GM21423 (cell line): Measurements from ENCODE around the gene BBS9.
"Not testable (repeated sequence)": the region's sequence is repeated elsewhere in the genome, so short reads cannot be mapped to it uniquely, and the experiment has no call there.

Experiments
- ATAC-seq: cut with Tn5 transposase; IDR thresholded peaks from one replicate; pipeline ENCODE4 v1.9.1; 2021; ENCODE audit warnings: mild to moderate bottlenecking, moderate library complexity; ENCODE audit not compliant: unreplicated experiment

The BBS9 gene

GRCh38 chr7:33128990-33129805 is at the start of gene BBS9:
Gene BBS9, plus strand, starts transcription at chr7:33129564. Its CDS starts 16,689 bp downstream, at chr7:33146253.
- peak; percentile 100 for ATAC-seq

DNA sequence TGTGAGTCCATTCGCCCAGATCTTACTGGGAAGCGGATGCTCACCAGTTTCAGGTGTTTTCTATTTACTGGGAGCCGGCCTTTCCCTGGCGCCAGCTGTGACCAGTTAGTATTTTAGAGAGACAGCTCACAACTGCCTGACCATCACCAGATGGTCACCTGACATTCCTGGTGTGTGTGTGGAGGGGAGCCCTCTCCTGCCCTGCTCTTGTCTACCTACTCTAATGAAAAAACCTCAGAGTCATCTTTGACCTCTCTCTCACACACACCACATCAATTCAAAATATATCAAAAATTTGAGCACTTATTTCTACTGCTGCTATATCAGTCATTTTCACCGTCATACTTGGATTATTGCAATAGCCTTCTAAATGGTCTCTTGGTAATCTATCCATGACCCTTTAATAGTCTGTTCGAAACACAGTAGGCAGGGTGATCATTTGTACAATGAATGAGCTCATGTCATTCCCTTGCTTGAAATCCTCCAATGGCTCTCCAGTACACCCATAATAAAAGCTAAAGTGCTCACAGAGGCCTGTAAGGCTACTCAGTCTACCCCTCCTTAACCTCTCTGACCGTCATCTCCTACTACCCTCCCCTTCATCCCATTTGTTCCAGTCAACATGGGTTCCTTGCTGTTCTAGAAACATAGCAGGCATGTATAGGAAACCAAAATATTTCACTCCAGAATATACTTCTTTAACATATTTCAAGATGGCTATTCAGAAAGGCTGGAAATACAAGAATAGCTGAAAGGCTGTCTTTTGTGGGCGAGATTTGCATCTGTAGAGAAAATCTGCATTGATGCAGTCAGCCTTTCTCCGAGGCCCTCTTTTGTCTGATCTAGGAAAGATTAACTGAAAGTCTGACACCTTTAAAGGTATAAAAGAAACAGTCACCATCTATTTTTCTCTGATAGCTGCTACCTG is 49.3 kb upstream of the BBS9 start:
- ATAC-seq: no peak

- no peak for ATAC-seq
These were observed 42.0 kb upstream of the BBS9 start for GRCh38 chr7:33087356-33087755.

- no peak for ATAC-seq
These were observed 41.5 kb upstream of the BBS9 start for GRCh38 chr7:33087858-33088257.

GRCh38 chr7:33089142-33089541 is 40.2 kb upstream of the BBS9 start:
- ATAC-seq: no peak

- no peak for ATAC-seq
These were observed 38.2 kb upstream of the BBS9 start for GRCh38 chr7:33091111-33091531.

DNA sequence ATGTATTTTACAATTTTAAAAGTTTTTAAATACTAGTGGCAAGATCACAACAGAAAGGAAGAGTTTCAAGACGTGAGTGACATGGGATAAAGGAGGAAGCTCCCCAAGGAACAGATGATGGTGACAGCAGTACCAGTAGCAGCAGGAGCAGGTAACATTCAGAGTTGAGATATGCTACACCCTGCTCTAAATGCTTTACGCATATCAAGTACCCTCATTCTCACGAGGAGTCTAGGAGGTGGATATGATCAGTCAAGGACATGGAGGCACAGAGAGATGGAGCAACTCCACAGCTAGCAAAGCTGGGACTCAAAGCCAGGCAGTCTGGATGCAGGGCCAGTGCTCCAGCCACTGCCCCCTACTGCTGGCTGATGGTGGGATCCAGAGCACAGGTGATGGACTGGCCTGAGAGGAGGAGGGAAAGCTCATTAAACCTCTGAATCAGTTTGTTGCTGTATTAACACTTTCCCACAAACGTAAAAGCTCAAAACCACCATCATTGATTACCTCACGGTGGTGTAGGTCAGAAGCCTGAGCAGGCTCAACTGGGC is 37.6 kb upstream of the BBS9 start:
- no peak for ATAC-seq

GRCh38 chr7:33093266-33093665 is 36.1 kb upstream of the BBS9 start:
- ATAC-seq: no peak

DNA sequence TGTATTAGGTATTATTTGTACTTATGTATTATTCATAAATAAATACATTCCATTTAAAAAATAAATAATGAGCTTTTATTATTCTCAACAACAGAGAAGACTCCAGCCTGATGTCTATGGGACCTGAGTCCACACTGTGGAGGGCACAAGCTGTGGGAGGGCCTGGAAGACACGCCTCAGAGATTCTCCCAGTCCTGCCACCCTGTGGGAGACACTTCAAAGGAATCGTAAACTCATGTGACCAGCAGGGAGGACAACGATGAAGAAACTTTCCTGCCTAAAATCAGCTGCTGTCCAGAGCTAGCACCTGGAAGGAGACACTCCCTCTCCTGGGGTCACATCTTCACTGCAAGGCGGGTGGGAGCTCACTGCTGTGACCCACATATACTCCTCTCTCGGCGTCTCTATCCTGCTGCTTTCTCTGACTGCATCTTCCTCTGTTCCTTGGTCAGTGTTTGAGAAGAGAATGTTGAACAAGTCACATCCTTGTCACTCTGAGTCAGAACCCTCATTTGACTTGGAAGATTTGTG is 34.6 kb upstream of the BBS9 start:
- ATAC-seq: not testable (repeated sequence)

- no peak for ATAC-seq
These were observed 30.0 kb upstream of the BBS9 start for GRCh38 chr7:33099154-33099940.

DNA sequence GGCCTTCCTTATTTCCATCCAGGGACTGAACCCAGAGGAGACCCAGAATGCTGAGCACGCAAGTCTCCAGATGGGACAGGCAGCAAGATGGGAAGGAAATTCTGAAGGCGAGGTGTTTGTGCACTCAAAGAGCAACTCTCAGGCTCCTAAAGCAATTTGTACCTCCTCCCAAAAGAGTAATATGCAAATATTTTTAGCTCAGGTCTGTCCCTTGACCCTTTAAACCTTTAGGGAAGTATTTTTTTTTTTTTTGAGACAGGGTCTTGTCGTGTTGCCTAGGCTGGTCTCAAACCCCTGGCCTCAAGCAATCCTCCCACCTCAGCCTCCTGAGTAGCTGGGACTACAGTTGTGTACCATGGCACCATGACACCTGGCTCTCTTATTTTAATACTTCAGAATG is 28.6 kb upstream of the BBS9 start:
- no peak for ATAC-seq

GRCh38 chr7:33101906-33102305 is 27.5 kb upstream of the BBS9 start:
- ATAC-seq: no peak

DNA sequence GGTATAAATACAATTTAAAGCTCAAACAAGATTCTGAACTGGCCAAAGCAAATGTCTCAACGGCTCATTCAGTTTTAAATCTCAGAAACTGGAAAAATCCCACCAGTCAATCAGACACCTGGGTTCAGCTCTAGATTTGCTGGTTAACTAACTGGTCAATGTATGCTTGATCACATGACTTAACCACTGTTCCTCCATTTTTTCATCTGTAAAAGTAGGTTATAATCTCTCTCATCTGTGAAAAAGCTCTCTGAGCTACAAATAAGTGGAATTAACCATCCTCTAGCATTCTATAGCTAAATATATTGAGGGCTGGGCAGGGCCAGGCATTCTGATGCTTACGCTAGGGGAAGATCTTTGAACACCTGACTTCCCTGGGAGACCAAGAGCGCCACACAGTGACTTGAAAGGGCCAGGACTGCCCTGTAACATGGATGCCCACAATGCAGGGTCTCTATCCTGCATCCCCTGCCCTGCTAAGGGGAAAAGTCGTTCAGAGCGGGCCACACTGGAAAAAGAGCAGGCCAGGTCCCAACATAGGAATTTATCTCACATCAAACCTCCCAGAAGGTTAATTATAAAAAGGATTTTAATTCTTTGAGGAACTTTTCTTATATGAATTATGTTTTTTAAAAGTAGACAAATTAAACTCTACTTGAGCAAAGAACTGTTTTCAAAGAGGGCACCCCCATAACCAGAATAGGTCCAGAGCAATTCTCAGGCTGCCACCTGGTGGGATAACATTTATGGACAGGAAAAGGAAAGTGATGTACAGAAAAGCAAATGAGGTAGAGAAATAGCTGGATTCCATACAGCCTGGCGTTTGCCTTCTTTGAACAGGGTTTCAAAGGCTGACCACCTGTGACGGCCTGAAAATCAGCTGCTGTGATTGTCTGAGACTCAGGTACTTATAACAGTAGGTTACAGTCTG is 22.0 kb upstream of the BBS9 start:
- peak; percentile 32 for ATAC-seq

- ATAC-seq: peak; percentile 10
These were observed 20.8 kb upstream of the BBS9 start for GRCh38 chr7:33108554-33109004.

GRCh38 chr7:33109005-33109757 is 20.2 kb upstream of the BBS9 start, which contains the start of gene RP9:
Gene RP9, minus strand, starts transcription at chr7:33109404. Its CDS starts 32 bp downstream, at chr7:33109372.
- peak; percentile 85 for ATAC-seq

GRCh38 chr7:33109758-33110238 is 19.6 kb upstream of the BBS9 start:
- ATAC-seq: no peak

GRCh38 chr7:33111614-33112013 is 17.8 kb upstream of the BBS9 start:
- no peak for ATAC-seq

- no peak for ATAC-seq
These were observed 14.4 kb upstream of the BBS9 start for GRCh38 chr7:33114976-33115375.
